ENCODE measurements around the gene HIRA. TPM values are rescaled to one million over a fixed set of nuclear protein-coding genes. Genes with fewer than 3 reads are reported as not detected.

The HIRA gene
- polyA plus RNA-seq, 2 of the 4 experiments (the other 2 are of a cell fraction), result 12.3 to 16.6 TPM

DNA sequence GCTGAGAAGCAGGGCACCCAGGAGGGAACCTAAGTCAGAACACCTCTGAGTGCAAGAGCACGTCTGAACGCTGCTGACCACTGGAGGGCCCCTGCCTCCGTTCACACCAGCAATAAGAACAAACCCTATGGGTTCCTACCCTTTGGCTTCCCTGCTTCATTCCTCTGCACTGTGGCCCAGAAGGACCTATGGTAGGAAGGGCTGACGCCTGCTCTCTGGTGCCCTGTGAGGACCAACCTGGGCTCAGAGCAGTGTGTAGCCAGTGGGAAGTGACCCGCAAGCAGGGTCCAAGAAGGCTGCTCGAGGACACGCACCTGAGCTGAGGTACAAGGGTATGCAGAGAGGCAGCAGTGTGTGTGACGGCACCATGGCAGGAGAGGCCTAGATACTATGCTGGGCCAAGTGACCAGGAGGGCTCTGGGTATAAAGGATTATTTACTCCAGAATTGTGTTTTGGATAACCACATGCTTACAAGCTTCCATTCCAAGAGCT, 71.2 kb downstream of the HIRA start:
- ChIA-PET POLR2A (no interaction called here), CTCF (no interaction called here)
- DNase-seq (ENCODE audit: low read depth in 1 of 2, low spot score in 1 of 2) (no peak), FAIRE-seq (no peak), ATAC-seq (no peak)
- no peak for TF ChIP-seq RCOR1 (IDR thresholded peaks at IDR 0.05; ENCODE audit: low read depth, low read length)
- no peak for TF ChIP-seq RAD21 (conservative IDR thresholded peaks at IDR 0.05 in 1 of 2, IDR thresholded peaks at IDR 0.05 in 1 of 2)
- no peak for TF ChIP-seq RARB (CRISPR knock-in tag; IDR thresholded peaks at IDR 0.05)
- TF ChIP-seq HEYL (CRISPR knock-in tag; IDR thresholded peaks at IDR 0.05), result no peak
- no peak for TF ChIP-seq ZFP36 (IDR thresholded peaks at IDR 0.05; ENCODE audit: borderline replicate concordance, partially characterized antibody)
- no peak for TF ChIP-seq CBX2 (IDR thresholded peaks at IDR 0.05; ENCODE audit: borderline replicate concordance, low read depth)
- TF ChIP-seq FOXS1 (CRISPR knock-in tag; IDR thresholded peaks at IDR 0.05), result no peak
- Histone ChIP-seq H3K4me3 (no peak overlapping the region), H3K4me1 (no peaks in the 10 kb centered on the region), H3K27ac (no peak overlapping the region), H3K4me2 (no peak overlapping the region), H3K9me3 (no peaks in the 10 kb centered on the region)
- 92% methylated on average over 6 of the region's 8 CpGs for WGBS (ENCODE audit: missing lambda C conversion rate)

DNA sequence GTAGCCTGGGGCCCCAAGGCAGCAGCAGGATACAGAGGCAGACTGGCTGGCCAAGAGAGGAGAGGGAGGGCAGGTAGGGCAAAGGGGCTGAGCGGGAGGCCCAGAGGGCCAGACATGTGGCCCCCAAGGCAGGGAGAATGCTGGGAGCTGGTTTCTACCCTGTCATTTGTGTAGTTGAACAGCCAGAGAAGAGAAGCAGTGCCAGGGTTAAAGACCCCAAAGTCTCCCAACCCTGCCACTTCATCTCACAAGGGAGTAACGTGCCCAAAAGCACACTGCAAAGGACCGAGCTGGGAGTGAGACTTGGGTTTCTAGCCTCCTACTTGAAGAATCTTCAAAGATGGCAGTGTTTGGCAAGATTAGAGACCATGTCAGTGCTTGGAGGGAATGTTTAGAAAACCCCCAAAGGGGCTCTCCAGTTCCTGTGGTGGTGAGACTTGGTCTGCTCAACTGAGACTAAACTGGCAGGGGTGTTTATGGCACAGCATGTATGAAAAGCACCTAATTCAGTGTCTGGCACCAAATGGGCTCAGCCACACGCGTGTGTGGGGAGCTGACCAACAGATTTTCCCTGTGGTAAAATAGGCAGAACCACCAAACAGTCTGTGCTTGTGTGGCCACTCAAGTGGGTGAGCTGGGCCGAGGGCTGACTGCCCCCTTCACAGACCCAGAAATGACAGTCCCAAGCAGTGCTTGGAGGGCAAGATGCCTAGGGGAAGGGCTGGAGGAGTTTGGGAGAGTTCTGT, 71.8 kb downstream of the HIRA start:
- DNase-seq (ENCODE audit: low read depth in 1 of 2, low spot score in 1 of 2), result no peak
- Histone ChIP-seq H3K4me3 (no peak overlapping the region), H3K4me2 (no peak overlapping the region), H3K27ac (no peak overlapping the region), H3K9me3 (no peaks in the 10 kb centered on the region), H3K4me1 (no peaks in the 10 kb centered on the region)
- 94% methylated on average over 6 of the region's 6 CpGs for WGBS (ENCODE audit: missing lambda C conversion rate)
- ATAC-seq, result no peak
- TF ChIP-seq, protein P1, sequence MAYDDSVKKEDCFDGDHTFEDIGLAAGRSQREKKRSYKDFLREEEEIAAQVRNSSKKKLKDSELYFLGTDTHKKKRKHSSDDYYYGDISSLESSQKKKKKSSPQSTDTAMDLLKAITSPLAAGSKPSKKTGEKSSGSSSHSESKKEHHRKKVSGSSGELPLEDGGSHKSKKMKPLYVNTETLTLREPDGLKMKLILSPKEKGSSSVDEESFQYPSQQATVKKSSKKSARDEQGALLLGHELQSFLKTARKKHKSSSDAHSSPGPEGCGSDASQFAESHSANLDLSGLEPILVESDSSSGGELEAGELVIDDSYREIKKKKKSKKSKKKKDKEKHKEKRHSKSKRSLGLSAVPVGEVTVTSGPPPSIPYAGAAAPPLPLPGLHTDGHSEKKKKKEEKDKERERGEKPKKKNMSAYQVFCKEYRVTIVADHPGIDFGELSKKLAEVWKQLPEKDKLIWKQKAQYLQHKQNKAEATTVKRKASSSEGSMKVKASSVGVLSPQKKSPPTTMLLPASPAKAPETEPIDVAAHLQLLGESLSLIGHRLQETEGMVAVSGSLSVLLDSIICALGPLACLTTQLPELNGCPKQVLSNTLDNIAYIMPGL (CRISPR knock-in tag; IDR thresholded peaks at IDR 0.05; ENCODE audit: borderline replicate concordance), result no peak
- no peak for TF ChIP-seq SMC3 (IDR thresholded peaks at IDR 0.05)
- no peak for TF ChIP-seq KDM5A (IDR thresholded peaks at IDR 0.05)
- TF ChIP-seq SREBF2 (IDR thresholded peaks at IDR 0.05), result no peak
- no peak for TF ChIP-seq HDAC2 (IDR thresholded peaks at IDR 0.05)
- TF ChIP-seq, protein P2, sequence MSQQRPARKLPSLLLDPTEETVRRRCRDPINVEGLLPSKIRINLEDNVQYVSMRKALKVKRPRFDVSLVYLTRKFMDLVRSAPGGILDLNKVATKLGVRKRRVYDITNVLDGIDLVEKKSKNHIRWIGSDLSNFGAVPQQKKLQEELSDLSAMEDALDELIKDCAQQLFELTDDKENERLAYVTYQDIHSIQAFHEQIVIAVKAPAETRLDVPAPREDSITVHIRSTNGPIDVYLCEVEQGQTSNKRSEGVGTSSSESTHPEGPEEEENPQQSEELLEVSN (IDR thresholded peaks at IDR 0.05; ENCODE audit: borderline replicate concordance, low read depth), result no peak
- TF ChIP-seq RAD21 (conservative IDR thresholded peaks at IDR 0.05 in 1 of 2, IDR thresholded peaks at IDR 0.05 in 1 of 2), result no peak
- TF ChIP-seq RFX5 (IDR thresholded peaks at IDR 0.05), result no peak
- no peak for TF ChIP-seq EHF (CRISPR knock-in tag; IDR thresholded peaks at IDR 0.05)
- no peak for FAIRE-seq
- ChIA-PET POLR2A (no interaction called here), CTCF (no interaction called here)

DNA sequence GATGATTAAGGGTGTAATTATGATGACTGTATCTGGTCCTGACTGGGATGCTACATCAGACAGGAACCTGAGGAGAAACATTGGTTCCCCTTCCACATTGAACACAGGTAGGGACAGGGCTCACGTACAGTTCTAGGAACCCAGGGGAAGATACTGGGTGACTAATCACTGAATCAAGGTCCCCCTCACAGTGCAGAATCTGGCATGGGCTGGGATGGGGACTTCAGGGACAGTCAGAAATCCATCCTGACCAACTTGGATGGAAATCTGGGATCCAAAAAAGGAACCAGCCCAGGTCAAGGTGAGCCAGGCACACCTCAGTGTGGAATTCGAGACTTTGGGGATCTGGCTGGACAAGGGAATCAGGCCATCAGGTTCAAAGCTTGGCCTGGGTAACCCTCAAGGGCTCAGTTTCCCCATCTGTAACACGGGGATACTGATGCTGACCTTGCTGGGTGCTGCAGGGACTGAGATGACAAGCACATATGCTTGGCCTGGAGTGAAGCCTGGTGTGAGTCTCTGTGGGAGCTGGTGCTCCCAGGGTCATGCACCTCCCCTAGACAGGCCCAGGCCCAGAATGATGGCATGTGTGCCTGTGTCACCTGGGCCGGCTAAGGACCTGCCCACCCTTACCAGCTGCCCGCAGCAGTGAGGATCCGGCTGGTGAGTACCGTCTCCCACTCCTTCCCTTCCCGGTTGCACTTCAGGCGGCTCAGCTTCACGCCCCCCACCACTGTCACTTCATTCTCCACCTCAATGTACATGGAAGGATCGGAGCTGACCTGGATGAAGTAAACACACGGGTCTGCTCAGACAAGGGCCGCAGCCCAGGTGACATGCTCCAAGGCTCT, 72.6 kb downstream of the HIRA start:
- 88% methylated on average over 12 of the region's 13 CpGs for WGBS (ENCODE audit: missing lambda C conversion rate)
- no peak overlapping the region for H3K4me2 ChIP-seq
- no peak overlapping the region for H3K27ac ChIP-seq
- H3K4me3 ChIP-seq, result no peak overlapping the region
- TF ChIP-seq CHD2 (IDR thresholded peaks at IDR 0.05; ENCODE audit: low read length, partially characterized antibody) (no peak), CBX2 (IDR thresholded peaks at IDR 0.05; ENCODE audit: borderline replicate concordance, low read depth) (no peak), HOXB5 (CRISPR knock-in tag; IDR thresholded peaks at IDR 0.05) (no peak), RARB (CRISPR knock-in tag; IDR thresholded peaks at IDR 0.05) (no peak), SMC3 (IDR thresholded peaks at IDR 0.05) (no peak), NR3C1 (IDR thresholded peaks at IDR 0.05) (no peak), BHLHE40 (IDR thresholded peaks at IDR 0.05; ENCODE audit: low read depth, low read length) (no peak), FOXS1 (CRISPR knock-in tag; IDR thresholded peaks at IDR 0.05) (no peak)
- TF ChIP-seq, protein P3, sequence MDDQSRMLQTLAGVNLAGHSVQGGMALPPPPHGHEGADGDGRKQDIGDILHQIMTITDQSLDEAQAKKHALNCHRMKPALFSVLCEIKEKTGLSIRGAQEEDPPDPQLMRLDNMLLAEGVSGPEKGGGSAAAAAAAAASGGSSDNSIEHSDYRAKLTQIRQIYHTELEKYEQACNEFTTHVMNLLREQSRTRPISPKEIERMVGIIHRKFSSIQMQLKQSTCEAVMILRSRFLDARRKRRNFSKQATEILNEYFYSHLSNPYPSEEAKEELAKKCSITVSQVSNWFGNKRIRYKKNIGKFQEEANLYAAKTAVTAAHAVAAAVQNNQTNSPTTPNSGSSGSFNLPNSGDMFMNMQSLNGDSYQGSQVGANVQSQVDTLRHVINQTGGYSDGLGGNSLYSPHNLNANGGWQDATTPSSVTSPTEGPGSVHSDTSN (IDR thresholded peaks at IDR 0.05), result no peak
- TF ChIP-seq, protein P4, sequence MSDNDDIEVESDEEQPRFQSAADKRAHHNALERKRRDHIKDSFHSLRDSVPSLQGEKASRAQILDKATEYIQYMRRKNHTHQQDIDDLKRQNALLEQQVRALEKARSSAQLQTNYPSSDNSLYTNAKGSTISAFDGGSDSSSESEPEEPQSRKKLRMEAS (IDR thresholded peaks at IDR 0.05), result no peak
- ATAC-seq, result no peak
- FAIRE-seq, result no peak
- no peak for DNase-seq (ENCODE audit: low read depth in 1 of 2, low spot score in 1 of 2)
- ChIA-PET CTCF (no interaction called here), POLR2A (no interaction called here)
- no peaks in the 10 kb centered on the region for H3K9me3 ChIP-seq
- H3K4me1 ChIP-seq, result no peaks in the 10 kb centered on the region

Measured in A549 (cell line).